K562 (cell line): ENCODE results near the gene MESP1. TPM values are rescaled to one million over a fixed set of nuclear protein-coding genes. Genes with fewer than 3 reads are reported as not detected.
A peak's percentile ranks its signal among the peaks of the same experiment; 100 is the strongest.

Source experiments
- CBFA2T3 ChIP-seq: fragments of 450-650 bp; IDR thresholded peaks from 2 replicates; pipeline ENCODE4 v1.6.1; 2017
- CREBBP ChIP-seq: IDR thresholded peaks from one replicate; pipeline ENCODE4 v1.6.1; 2012; ENCODE audit warnings: low read depth, mild to moderate bottlenecking, control low read depth, inconsistent platforms, low read length
- ELF4 ChIP-seq: fragments of 450-650 bp; formaldehyde crosslinking; IDR thresholded peaks from 2 replicates; pipeline ENCODE4 v1.4.0; 2022; ENCODE audit warnings: missing genetic modification characterization
- EP400 ChIP-seq: fragments of 450-650 bp; IDR thresholded peaks from 2 replicates; pipeline ENCODE4 v1.6.1; 2017; ENCODE audit warnings: antibody characterized with exemption, mild to moderate bottlenecking, moderate library complexity
- IFI16 ChIP-seq: fragments of 250-450 bp; sonication (Bioruptor Pico); IDR thresholded peaks from 2 replicates; pipeline ENCODE4 v2.1.2; 2022; ENCODE audit warnings: mild to moderate bottlenecking, inconsistent platforms
- MAZ ChIP-seq, 2 experiments: fragments of 450-650 bp in 1 of 2; sonication (generic) in 1 of 2; formaldehyde crosslinking; IDR thresholded peaks in 1 of 2; conservative IDR thresholded peaks in 1 of 2; 2 replicates each; pipeline versions ENCODE4 v1.4.0 to v1.5.0; 2020; ENCODE audit warnings: mild to moderate bottlenecking in 1 of 2, missing genetic modification reagents in 1 of 2
- POLR2AphosphoS2 ChIP-seq: IDR thresholded peaks from 2 replicates; pipeline ENCODE4 v1.6.1; 2012; ENCODE audit warnings: low read length, improper control_type of control experiment
- SMAD4 ChIP-seq: fragments of 250-450 bp; sonication (Bioruptor Pico); conservative IDR thresholded peaks from 2 replicates; pipeline ENCODE4 v1.8.0; 2021; ENCODE audit warnings: inconsistent platforms, mild to moderate bottlenecking, moderate library complexity
- SP1 ChIP-seq: sonication (generic); formaldehyde crosslinking; IDR thresholded peaks from 2 replicates; pipeline ENCODE4 v1.8.1; 2022; ENCODE audit warnings: mild to moderate bottlenecking, missing genetic modification reagents
- TARDBP ChIP-seq: fragments of 450-650 bp; IDR thresholded peaks from 2 replicates; pipeline ENCODE4 v1.6.1; 2016
- TFAP4 ChIP-seq: sonication (generic); formaldehyde crosslinking; IDR thresholded peaks from 2 replicates; pipeline ENCODE4 v1.8.0; 2022; ENCODE audit warnings: missing genetic modification reagents, mild to moderate bottlenecking, moderate library complexity, borderline replicate concordance
- ZKSCAN3 ChIP-seq: fragments of 250-450 bp; sonication (Bioruptor Pico); IDR thresholded peaks from 2 replicates; pipeline ENCODE4 v1.4.0; 2020
- ZKSCAN8 ChIP-seq: fragments of 200-800 bp; sonication (Bioruptor generic); IDR thresholded peaks from 2 replicates; pipeline ENCODE4 v1.6.1; 2016; ENCODE audit warnings: missing genetic modification characterization, missing compliant biosample characterization
- ZNF140 ChIP-seq: fragments of 250-450 bp; sonication (Bioruptor Pico); IDR thresholded peaks from 2 replicates; pipeline ENCODE4 v1.8.0; 2021; ENCODE audit warnings: moderate library complexity, mild to moderate bottlenecking, inconsistent platforms
- ZNF274 ChIP-seq: IDR thresholded peaks from 2 replicates; pipeline ENCODE4 v1.6.1; 2011; ENCODE audit warnings: low read depth, mild to moderate bottlenecking, low read length, moderate library complexity, borderline replicate concordance
- ZNF354B ChIP-seq: fragments of 250-450 bp; sonication (Bioruptor Pico); IDR thresholded peaks from 2 replicates; pipeline ENCODE4 v1.4.0; 2020
- ZNF395 ChIP-seq: fragments of 200-800 bp; sonication (Bioruptor generic); IDR thresholded peaks from 2 replicates; pipeline ENCODE4 v1.6.1; 2017; ENCODE audit warnings: missing genetic modification characterization, missing compliant biosample characterization
- ZNF551 ChIP-seq: fragments of 250-450 bp; sonication (Bioruptor Pico); IDR thresholded peaks from 2 replicates; pipeline ENCODE4 v1.5.0; 2021; ENCODE audit warnings: mild to moderate bottlenecking, moderate library complexity
- ZNF583 ChIP-seq: fragments of 250-450 bp; sonication (Bioruptor Pico); IDR thresholded peaks from 2 replicates; pipeline ENCODE4 v1.4.0; 2020
- ZNF668 ChIP-seq: fragments of 250-450 bp; sonication (Bioruptor Pico); IDR thresholded peaks from 2 replicates; pipeline ENCODE4 v1.8.0; 2022; ENCODE audit warnings: mild to moderate bottlenecking, inconsistent platforms
- ZNF696 ChIP-seq: fragments of 250-450 bp; sonication (Bioruptor Pico); conservative IDR thresholded peaks from 2 replicates; pipeline ENCODE4 v1.4.0; 2020; ENCODE audit warnings: mild to moderate bottlenecking, moderate library complexity
- ZNF75A ChIP-seq: fragments of 450-650 bp; formaldehyde crosslinking; IDR thresholded peaks from 2 replicates; pipeline ENCODE4 v1.4.0; 2020; ENCODE audit warnings: mild to moderate bottlenecking
- ZNF778 ChIP-seq: fragments of 450-650 bp; formaldehyde crosslinking; IDR thresholded peaks from 2 replicates; pipeline ENCODE4 v1.4.0; 2020; ENCODE audit warnings: mild to moderate bottlenecking, moderate library complexity
- polyA plus RNA-seq, 8 experiments: library from polyadenylated mRNA; depleted of rRNA in 4 of 8; stranded (reverse) in 5 of 8; unstranded in 3 of 8; fragments of >200 nt; fragmentation: Nextera tagmentation in 2 of 8; fragmentation: Illumina TruSeq in 1 of 8; extraction: Ambion mirVana in 2 of 8; extraction: Trizol in 1 of 8; gene quantifications; 2 replicates each; pipeline versions ENCODE4 v1.2.1 to v1.2.3, GENCODE V29; 2011 to 2014; ENCODE audit warnings: inconsistent platforms in 1 of 8, missing spikeins in 1 of 8
- total RNA-seq, 7 experiments: library from RNA; depleted of rRNA in 6 of 7; stranded (reverse); fragments of >200 nt in 6 of 7; fragmentation: Illumina TruSeq in 2 of 7; extraction: Trizol in 2 of 7; gene quantifications; 2 replicates each; pipeline versions ENCODE4 v1.2.1 to v1.2.3, GENCODE V29; 2011 to 2021; ENCODE audit warnings: low replicate concordance in 1 of 7
- TF ChIP-seq, protein P1 (sequence below): fragments of 200-800 bp; sonication (Bioruptor generic); IDR thresholded peaks from 2 replicates; pipeline ENCODE4 v1.6.1; 2017; ENCODE audit warnings: missing genetic modification characterization, missing compliant biosample characterization
- TF ChIP-seq, protein P2 (sequence below), 3 experiments: fragments of 200-800 bp in 1 of 3; sonication (Bioruptor generic) in 1 of 3; sonication (generic) in 1 of 3; formaldehyde crosslinking in 1 of 3; IDR thresholded peaks; 2 replicates each; pipeline versions ENCODE4 v1.6.1 to v1.8.0; 2016 to 2022; ENCODE audit warnings: mild to moderate bottlenecking in 2 of 3, missing compliant biosample characterization in 2 of 3, missing genetic modification characterization in 2 of 3, missing genetic modification reagents in 1 of 3

MESP1 gene
- total and polyA plus RNA-seq, 9 of the 15 experiments (the other 6 are each of a cell fraction or from before 2014, with no cell fraction given) = 0.14 to 1.1 (median 0.36) TPM; not detected in 4

GRCh38 chr15:89781891-89782618, 31.0 kb upstream of the MESP1 start (continued):
- peak; percentile 98 for TF ChIP-seq ELF4 (CRISPR knock-in tag)
- TF ChIP-seq, protein P1, sequence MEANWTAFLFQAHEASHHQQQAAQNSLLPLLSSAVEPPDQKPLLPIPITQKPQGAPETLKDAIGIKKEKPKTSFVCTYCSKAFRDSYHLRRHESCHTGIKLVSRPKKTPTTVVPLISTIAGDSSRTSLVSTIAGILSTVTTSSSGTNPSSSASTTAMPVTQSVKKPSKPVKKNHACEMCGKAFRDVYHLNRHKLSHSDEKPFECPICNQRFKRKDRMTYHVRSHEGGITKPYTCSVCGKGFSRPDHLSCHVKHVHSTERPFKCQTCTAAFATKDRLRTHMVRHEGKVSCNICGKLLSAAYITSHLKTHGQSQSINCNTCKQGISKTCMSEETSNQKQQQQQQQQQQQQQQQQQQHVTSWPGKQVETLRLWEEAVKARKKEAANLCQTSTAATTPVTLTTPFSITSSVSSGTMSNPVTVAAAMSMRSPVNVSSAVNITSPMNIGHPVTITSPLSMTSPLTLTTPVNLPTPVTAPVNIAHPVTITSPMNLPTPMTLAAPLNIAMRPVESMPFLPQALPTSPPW (CRISPR knock-in tag) = peak; percentile 63
- TF ChIP-seq IFI16 (CRISPR knock-in tag) = peak; percentile 90
- TF ChIP-seq MAZ (CRISPR knock-in tag; conservative IDR thresholded peaks at IDR 0.05 in 1 of 2, IDR thresholded peaks at IDR 0.05 in 1 of 2) = peak in 1 of 2 experiments; percentile 99; a peak in 2 of 4 replicates
- peak; percentile 99 for TF ChIP-seq ZNF583 (CRISPR knock-in tag)
- no peak for TF ChIP-seq TARDBP
- peak; percentile 98 for TF ChIP-seq SMAD4
- no peak; the same call in 1 of the 2 replicates for TF ChIP-seq TFAP4 (CRISPR knock-in tag)
- TF ChIP-seq ZNF274 = no peak
- no peak for TF ChIP-seq ZNF140 (CRISPR knock-in tag)
- no peak; the same call in 1 of the 2 replicates for TF ChIP-seq EP400
- peak; percentile 98 for TF ChIP-seq ZNF668
- TF ChIP-seq, protein P2, sequence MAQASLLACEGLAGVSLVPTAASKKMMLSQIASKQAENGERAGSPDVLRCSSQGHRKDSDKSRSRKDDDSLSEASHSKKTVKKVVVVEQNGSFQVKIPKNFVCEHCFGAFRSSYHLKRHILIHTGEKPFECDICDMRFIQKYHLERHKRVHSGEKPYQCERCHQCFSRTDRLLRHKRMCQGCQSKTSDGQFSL (CRISPR knock-in tag; IDR thresholded peaks at IDR 0.05) = no peak
- TF ChIP-seq, protein P2 (tag; IDR thresholded peaks at IDR 0.05) = peak in 1 of 2 experiments; percentile 98; a peak in 2 of 4 replicates
- peak; percentile 99 for TF ChIP-seq ZNF395 (CRISPR knock-in tag)
- TF ChIP-seq ZNF354B (CRISPR knock-in tag) = peak; percentile 97
- TF ChIP-seq ZKSCAN3 = peak; percentile 73; the same call in 1 of the 2 replicates
- peak; percentile 88 for TF ChIP-seq ZNF696 (CRISPR knock-in tag)
- peak; percentile 97 for TF ChIP-seq ZKSCAN8 (CRISPR knock-in tag)
- no peak for TF ChIP-seq CREBBP
- TF ChIP-seq SP1 (CRISPR knock-in tag) = no peak
- TF ChIP-seq ZNF551 (CRISPR knock-in tag) = peak; percentile 77; the same call in 1 of the 2 replicates
- no peak for TF ChIP-seq CBFA2T3
- TF ChIP-seq ZNF75A (CRISPR knock-in tag) = peak; percentile 90
- TF ChIP-seq POLR2AphosphoS2 = no peak
- no peak for TF ChIP-seq ZNF778 (CRISPR knock-in tag)
